GM12891 (cell line): Measurements from ENCODE around the gene PEX11B.

Experiments
- DNase-seq: peaks from one replicate; pipeline ENCODE4 v3.0.0; 2011; ENCODE audit warnings: low spot score; ENCODE audit not compliant: insufficient read length
- FAIRE-seq: peaks from 2 replicates; lab custom pipeline; 2011; peaks lifted over from hg19 to GRCh38; lab: Jason Lieb, UNC
- PAX5 ChIP-seq: IDR thresholded peaks from 2 replicates; pipeline ENCODE4 v1.6.1; 2011; ENCODE audit warnings: low read length, moderate library complexity, mild to moderate bottlenecking; ENCODE audit not compliant: insufficient read depth, severe bottlenecking
- POLR2A ChIP-seq: IDR thresholded peaks from 2 replicates; pipeline ENCODE4 v1.6.1; 2011; ENCODE audit warnings: low read depth, low read length, control low read depth
- POLR2AphosphoS5 ChIP-seq: IDR thresholded peaks from 2 replicates; pipeline ENCODE4 v1.6.1; 2011; ENCODE audit warnings: low read depth, low read length, control low read depth
- POU2F2 ChIP-seq: IDR thresholded peaks from 2 replicates; pipeline ENCODE4 v1.6.1; 2011; ENCODE audit warnings: low read depth, mild to moderate bottlenecking, control low read depth, low read length, moderate library complexity
- SPI1 ChIP-seq: IDR thresholded peaks from 2 replicates; pipeline ENCODE4 v1.6.1; 2011; ENCODE audit warnings: low read depth, low read length, control low read depth
- TAF1 ChIP-seq: IDR thresholded peaks from 2 replicates; pipeline ENCODE4 v1.6.1; 2011; ENCODE audit warnings: low read depth, low read length, control low read depth

Gene PEX11B

DNA sequence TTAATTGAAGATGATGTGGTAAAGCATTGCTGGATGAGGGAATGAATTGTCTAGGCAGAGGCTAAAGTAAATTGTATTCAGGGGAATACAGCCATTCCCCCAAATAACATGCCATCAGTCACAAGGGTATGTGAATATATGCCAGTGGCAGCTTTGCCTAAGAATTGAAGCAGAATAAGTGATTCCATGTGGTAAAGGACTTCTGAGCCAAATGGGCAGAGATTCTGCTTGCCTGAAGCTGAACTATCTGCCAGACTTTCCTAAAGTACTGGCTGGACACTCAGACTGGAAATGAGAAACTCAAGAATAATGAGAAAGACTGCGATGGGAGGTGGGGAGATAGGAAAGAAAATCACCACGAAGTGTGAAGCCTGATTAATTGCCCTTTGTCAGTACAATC, 36.9 kb upstream of the PEX11B start:
- FAIRE-seq (no peak), DNase-seq (no peak)
- no peak for TF ChIP-seq POLR2A
- TF ChIP-seq POLR2AphosphoS5: no peak
- TF ChIP-seq SPI1: no peak
- no peak for TF ChIP-seq POU2F2
- no peak for TF ChIP-seq TAF1
- no peak for TF ChIP-seq PAX5

- FAIRE-seq (no peak), DNase-seq (no peak)
- TF ChIP-seq POLR2A (no peak), PAX5 (no peak), POLR2AphosphoS5 (no peak), POU2F2 (no peak), TAF1 (no peak), SPI1 (no peak)
Observed at GRCh38 chr1:145953861-145954260, 35.3 kb upstream of the PEX11B start.

GRCh38 chr1:145952903-145953302, 34.4 kb upstream of the PEX11B start:
- TF ChIP-seq PAX5: no peak
- TF ChIP-seq POLR2A: no peak
- no peak for TF ChIP-seq SPI1
- TF ChIP-seq POU2F2: no peak
- TF ChIP-seq TAF1: no peak
- no peak for TF ChIP-seq POLR2AphosphoS5

DNA sequence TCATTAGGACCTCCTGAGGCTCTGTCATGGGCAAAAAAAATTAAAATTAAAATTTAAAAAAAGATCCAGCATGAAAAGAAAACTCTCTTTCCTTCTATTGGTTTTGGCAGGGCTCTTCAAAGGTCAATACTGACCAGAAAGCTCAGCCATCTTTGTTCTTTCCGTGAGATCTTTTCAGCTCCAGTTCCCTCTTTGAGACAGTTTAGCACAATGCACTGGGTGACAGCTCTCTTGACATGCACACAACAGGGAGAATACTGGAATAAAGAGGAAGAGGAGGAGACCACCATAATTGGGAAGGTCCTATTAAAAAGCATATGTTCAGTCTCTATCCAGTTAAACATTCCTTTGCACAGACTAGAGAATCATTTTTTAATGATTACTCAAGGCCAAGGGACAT, 33.0 kb upstream of the PEX11B start:
- TF ChIP-seq TAF1: no peak
- no peak for TF ChIP-seq PAX5
- no peak for TF ChIP-seq POLR2A
- no peak for FAIRE-seq
- no peak for DNase-seq

More at GRCh38 chr1:145952903-145953302, 34.4 kb upstream of the PEX11B start:
- FAIRE-seq (no peak), DNase-seq (no peak)

GRCh38 chr1:145949219-145949618, 30.7 kb upstream of the PEX11B start:
- TF ChIP-seq PAX5: no peak
- TF ChIP-seq POU2F2: no peak
- TF ChIP-seq POLR2AphosphoS5: no peak
- TF ChIP-seq TAF1: no peak
- TF ChIP-seq SPI1: no peak
- no peak for TF ChIP-seq POLR2A
- FAIRE-seq: no peak
- DNase-seq: no peak

- FAIRE-seq: no peak
- TF ChIP-seq TAF1: no peak
- no peak for TF ChIP-seq SPI1
- TF ChIP-seq POLR2A: no peak
- TF ChIP-seq POU2F2: no peak
- no peak for TF ChIP-seq PAX5
- TF ChIP-seq POLR2AphosphoS5: no peak
Observed at GRCh38 chr1:145947551-145947950, 29.0 kb upstream of the PEX11B start.

DNA sequence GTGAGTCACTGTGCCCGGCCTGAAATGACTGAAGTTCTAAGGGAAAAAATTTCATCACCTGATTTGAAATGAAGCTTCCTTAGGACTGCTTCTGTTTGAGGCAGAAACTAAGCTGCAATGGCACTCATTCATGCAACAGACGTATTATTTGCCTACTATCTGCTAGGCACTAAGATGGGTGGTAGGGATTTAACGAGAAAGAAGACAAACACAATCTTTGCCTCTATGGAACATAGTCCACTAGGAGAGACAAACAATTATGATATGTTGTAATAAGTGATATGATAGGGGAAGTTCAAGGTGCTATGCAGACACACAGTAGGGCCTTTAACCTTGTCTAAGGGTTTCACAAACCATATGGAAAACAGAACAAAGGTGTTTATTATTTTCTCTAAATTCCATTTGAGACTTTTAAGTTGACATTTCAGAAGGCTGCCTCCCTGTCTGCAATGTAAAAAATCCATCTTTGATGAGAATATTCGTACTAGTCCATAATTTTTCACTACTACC, 28.0 kb upstream of the PEX11B start:
- DNase-seq (no peak), FAIRE-seq (no peak)
- no peak for TF ChIP-seq SPI1
- TF ChIP-seq POLR2A: no peak
- no peak for TF ChIP-seq TAF1
- no peak for TF ChIP-seq POLR2AphosphoS5
- TF ChIP-seq PAX5: no peak
- TF ChIP-seq POU2F2: no peak

More at GRCh38 chr1:145947551-145947950, 29.0 kb upstream of the PEX11B start:
- DNase-seq: no peak

DNA sequence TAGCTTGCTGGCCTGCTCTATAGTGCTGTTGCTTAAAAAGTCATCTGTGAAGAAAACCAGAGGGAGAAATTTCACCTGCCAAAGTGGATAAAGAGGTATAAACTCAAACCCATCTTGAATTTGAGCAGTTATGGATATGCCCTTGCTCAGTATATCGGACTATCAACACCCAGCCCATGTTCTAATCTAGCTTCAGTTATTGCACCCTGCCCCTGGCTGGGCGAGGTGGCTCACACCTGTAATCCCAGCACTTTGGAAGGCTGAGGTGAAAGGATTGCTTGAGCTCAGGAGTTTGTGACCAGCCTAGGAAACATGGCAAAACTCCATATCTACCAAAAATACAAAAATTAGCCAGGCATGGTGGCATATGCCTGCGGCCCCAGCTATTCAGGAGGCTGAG, 26.0 kb upstream of the PEX11B start:
- DNase-seq (no peak), FAIRE-seq (no peak)
- no peak for TF ChIP-seq TAF1
- TF ChIP-seq POU2F2: no peak
- TF ChIP-seq POLR2AphosphoS5: no peak
- no peak for TF ChIP-seq POLR2A

GRCh38 chr1:145942871-145943270, 24.4 kb upstream of the PEX11B start:
- no peak for DNase-seq
- TF ChIP-seq POLR2A (no peak), PAX5 (no peak), SPI1 (no peak), POU2F2 (no peak), POLR2AphosphoS5 (no peak), TAF1 (no peak)
- no peak for FAIRE-seq

GRCh38 chr1:145942405-145942804, 23.9 kb upstream of the PEX11B start:
- DNase-seq: no peak
- no peak for FAIRE-seq
- TF ChIP-seq TAF1 (no peak), SPI1 (no peak), PAX5 (no peak), POU2F2 (no peak), POLR2AphosphoS5 (no peak), POLR2A (no peak)
